IPS DF 6.9 (cell line): Measurements from ENCODE around the gene SLC35F5.
"Not testable (repeated sequence)": the region's sequence is repeated elsewhere in the genome, so short reads cannot be mapped to it uniquely, and the experiment has no call there.

Source experiments
- DNase-seq: peaks from one replicate; pipeline ENCODE4 v3.0.0-alpha.2; 2013; ENCODE audit warnings: low read depth, low spot score
- H3K27ac ChIP-seq: one replicate; pipeline ENCODE4 v1.5.1; 2013; ENCODE audit warnings: low read length, control low read depth
- H3K27me3 ChIP-seq: 2 replicates; pipeline ENCODE4 v1.6.1; 2013; ENCODE audit warnings: mild to moderate bottlenecking, low read length; ENCODE audit not compliant: control insufficient read depth, insufficient read depth
- H3K36me3 ChIP-seq: 2 replicates; pipeline ENCODE4 v1.6.1; 2013; ENCODE audit warnings: low read length; ENCODE audit not compliant: control insufficient read depth, insufficient read depth
- H3K4me1 ChIP-seq: 2 replicates; pipeline ENCODE4 v1.6.1; 2013; ENCODE audit warnings: low read length; ENCODE audit not compliant: control insufficient read depth, insufficient read depth
- H3K4me3 ChIP-seq: 2 replicates; pipeline ENCODE4 v1.5.1; 2013; ENCODE audit warnings: mild to moderate bottlenecking, low read length
- H3K9me3 ChIP-seq: 2 replicates; pipeline ENCODE4 v1.6.1; 2013; ENCODE audit warnings: low read length, inconsistent platforms; ENCODE audit not compliant: control insufficient read depth, insufficient read depth
- whole genome bisulfite sequencing: extraction: QIAGEN DNeasy Blood & Tissue Kit; methylation state at CpG from one replicate; pipeline ENCODE4 v1.1.7; 2013; ENCODE audit warnings: mixed read lengths, missing lambda C conversion rate; ENCODE audit not compliant: insufficient read length, insufficient coverage; 5-methylcytosine and 5-hydroxymethylcytosine counted together

The SLC35F5 gene

GRCh38 chr2:113672326-113672932 is 84.0 kb downstream of the SLC35F5 start:
- Histone ChIP-seq H3K36me3 (no peaks in the 10 kb centered on the region), H3K4me3 (no peak overlapping the region), H3K27ac (no peak overlapping the region), H3K9me3 (no peaks in the 10 kb centered on the region; the same call in 1 of the 2 replicates), H3K4me1 (no peaks in the 10 kb centered on the region), H3K27me3 (no peaks in the 10 kb centered on the region; the same call in 1 of the 2 replicates)
- no CpG with 5 or more reads among the region's 7 CpGs for WGBS
- DNase-seq: no peak

GRCh38 chr2:113669013-113669412 is 87.4 kb downstream of the SLC35F5 start:
- H3K4me1 ChIP-seq, H3K27me3 ChIP-seq, H3K36me3 ChIP-seq, H3K27ac ChIP-seq, DNase-seq, H3K4me3 ChIP-seq, H3K9me3 ChIP-seq: not testable (repeated sequence)
- WGBS: no CpG with 5 or more reads among the region's 21 CpGs

- not testable (repeated sequence) for H3K27me3 ChIP-seq, H3K36me3 ChIP-seq, H3K4me3 ChIP-seq, H3K9me3 ChIP-seq, DNase-seq, H3K27ac ChIP-seq, H3K4me1 ChIP-seq
- WGBS: no CpG with 5 or more reads among the region's 6 CpGs
These were observed 91.5 kb downstream of the SLC35F5 start for GRCh38 chr2:113664761-113665533.

- no CpG with 5 or more reads among the region's 10 CpGs for WGBS
- H3K27ac ChIP-seq, H3K27me3 ChIP-seq, DNase-seq, H3K9me3 ChIP-seq, H3K36me3 ChIP-seq, H3K4me1 ChIP-seq, H3K4me3 ChIP-seq: not testable (repeated sequence)
These were observed 93.0 kb downstream of the SLC35F5 start for GRCh38 chr2:113663285-113664060.
